HK-2 (cell line): ENCODE measurements around the gene CTNNA2.
"Not testable (repeated sequence)": the region's sequence is repeated elsewhere in the genome, so short reads cannot be mapped to it uniquely, and the experiment has no call there.

Source experiments
- DNase-seq: peaks from one replicate; pipeline ENCODE4 v3.0.0-alpha.2; 2018; ENCODE audit not compliant: unreplicated experiment

CTNNA2 gene

GRCh38 chr2:80146757-80147156, 633.9 kb downstream of the CTNNA2 start:
- DNase-seq, result not testable (repeated sequence)

GRCh38 chr2:80147690-80148089, 634.8 kb downstream of the CTNNA2 start:
- no peak for DNase-seq

GRCh38 chr2:80148906-80149305, 636.1 kb downstream of the CTNNA2 start:
- no peak for DNase-seq

DNA sequence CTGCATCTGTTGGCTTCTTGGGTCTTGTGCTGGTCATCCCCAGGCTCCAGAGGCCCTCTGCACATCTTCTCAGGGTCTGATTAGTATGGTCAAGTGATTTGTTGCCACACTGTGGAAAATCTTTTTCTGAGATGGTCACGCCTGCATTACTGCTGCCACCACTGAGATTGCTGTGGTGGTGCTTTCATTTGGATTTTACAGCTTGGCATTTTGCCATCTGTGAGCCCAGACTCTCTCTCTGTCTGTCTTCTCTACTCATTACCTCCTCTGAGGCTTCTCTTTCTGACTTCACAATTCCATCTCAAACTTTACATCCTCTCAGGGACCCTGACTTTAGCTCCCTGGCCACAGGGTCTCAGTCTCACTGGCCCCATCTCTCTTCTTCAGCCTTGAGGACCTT, 637.1 kb downstream of the CTNNA2 start:
- DNase-seq, result no peak

- no peak for DNase-seq
Observed at GRCh38 chr2:80151248-80151647, 638.4 kb downstream of the CTNNA2 start.

DNA sequence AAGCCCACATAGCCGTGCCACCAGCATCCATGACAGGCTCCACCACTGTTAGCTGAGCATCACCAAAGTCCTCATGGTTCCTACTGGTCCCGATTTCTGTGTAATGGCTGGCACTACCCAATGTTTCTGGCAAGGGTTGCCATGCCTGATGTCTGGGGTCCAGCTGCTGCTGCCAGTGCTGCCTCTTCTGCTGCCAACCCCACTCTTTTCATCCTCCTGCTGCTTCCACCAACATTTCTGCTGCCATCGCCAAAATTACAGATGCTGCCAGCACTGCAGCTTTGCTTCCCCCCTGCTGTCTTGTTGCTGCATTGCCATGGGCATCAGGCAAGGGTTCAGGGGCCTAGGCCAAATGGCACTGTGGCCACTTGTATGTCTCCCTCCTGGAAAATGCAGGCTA, 638.8 kb downstream of the CTNNA2 start:
- DNase-seq, result no peak

DNA sequence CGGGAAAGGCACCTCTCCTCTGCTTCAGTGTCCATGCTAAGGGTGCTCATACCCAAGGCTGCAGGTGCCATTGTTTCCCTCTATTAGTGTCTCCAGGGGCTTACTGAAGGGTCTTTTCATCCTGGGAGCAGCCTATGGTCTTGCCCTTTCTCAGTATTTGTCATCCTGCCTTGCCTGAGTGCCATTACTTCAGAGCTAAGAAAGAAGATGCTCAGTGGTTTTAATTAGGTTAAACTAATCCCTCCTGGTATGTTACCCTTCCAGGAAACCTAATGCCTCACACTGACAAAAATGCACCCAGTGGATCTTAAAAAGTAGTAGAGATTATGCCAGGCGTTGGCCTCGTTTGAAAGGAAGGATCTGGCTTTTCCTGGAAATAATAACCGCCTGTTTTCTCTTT, 640.3 kb downstream of the CTNNA2 start:
- no peak for DNase-seq

GRCh38 chr2:80153768-80154167, 640.9 kb downstream of the CTNNA2 start:
- no peak for DNase-seq

GRCh38 chr2:80154231-80154915, 641.5 kb downstream of the CTNNA2 start:
- no peak for DNase-seq

GRCh38 chr2:80164375-80164774, 651.5 kb downstream of the CTNNA2 start:
- no peak for DNase-seq

DNA sequence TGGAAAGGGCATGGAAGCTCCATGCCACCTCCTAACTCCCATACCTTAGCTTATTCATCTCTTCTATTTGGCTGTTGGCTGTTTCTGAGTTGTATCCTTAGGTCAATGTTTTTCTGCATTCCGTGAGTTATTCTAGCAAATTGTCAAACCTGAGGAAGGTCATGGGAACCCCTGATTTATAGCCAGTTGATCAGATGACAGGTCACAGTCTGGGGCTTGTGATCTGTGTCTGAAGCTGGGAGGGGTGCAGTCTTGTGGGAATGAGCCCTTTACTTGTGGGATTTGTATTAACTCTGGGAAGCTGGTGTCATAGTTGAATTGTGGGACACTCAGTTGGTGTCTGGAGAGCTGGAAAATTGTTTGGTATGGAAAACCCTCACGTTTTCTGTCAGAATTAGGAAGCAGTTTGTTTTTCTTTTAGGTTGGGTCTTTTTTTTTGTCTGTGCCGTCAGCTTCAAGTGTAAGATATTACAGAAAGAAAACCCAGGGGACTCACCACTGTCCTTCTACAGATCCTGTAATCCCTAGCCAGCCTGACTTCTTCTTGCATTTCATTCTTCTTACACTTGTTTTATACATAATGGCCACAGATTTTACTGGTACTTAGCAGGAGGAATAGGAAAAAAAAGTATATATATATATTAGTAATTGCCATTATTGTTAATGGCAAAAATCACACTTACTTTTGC, 653.8 kb downstream of the CTNNA2 start:
- no peak for DNase-seq

GRCh38 chr2:80167284-80167808, 654.5 kb downstream of the CTNNA2 start:
- DNase-seq, result no peak

DNA sequence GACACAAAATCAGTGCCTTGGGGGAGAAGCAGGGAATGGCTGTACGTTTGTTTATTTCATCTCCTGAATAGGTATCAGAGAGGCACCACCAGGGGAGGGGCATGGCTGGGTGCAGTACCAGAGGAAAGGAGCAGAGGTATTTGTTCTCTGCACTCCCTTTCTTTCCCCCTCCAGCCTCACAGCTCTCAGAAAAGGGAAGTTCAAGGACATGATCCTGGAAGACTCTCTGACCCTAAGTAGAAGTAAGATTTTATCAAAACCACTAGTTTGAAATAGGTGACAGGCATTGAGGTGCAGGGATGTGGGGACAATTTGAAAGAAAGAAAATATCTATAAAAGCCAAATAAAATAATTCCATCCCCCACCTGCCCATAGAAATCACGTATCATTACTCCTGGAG, 655.2 kb downstream of the CTNNA2 start:
- DNase-seq, result no peak

GRCh38 chr2:80168801-80169200, 656.0 kb downstream of the CTNNA2 start:
- no peak for DNase-seq

DNA sequence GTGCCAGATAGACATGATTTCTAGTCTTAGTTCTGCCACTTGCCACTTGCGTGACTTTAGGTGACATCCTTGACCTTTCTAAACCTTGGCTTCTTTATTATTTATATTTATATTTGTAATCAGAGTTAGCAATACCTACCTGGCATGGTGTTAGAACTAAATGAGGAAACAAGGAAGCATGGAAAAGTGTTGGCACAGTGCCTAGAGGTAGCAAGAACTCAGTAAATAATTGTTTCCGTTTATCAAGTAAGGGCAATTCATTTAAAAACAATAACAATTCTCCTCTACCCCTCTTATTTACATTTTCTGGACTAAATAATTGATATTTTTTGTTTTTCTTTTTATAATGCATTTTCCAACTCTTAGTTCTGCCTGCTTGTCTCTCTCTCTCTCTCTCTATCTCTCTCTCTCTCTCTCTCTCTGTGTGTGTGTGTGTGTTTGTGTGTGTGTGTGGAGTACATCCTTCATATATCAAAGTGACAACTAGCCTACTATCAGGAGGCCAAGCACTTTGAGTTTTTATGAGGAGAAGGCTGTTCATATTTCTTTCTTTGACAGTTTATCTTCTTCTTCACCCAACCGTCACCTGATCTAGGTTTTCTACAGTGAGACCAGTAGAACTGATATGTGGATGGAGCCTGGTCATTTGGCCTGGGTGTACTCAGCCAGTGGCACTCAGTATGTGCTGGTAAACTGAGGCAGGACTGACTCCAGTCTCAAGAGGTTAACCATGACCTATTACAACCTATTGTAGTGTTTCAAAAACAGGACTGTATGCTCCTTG, 657.2 kb downstream of the CTNNA2 start:
- DNase-seq, result no peak

- no peak for DNase-seq
Observed at GRCh38 chr2:80185091-80185490, 672.2 kb downstream of the CTNNA2 start.

GRCh38 chr2:80186262-80186661, 673.4 kb downstream of the CTNNA2 start:
- DNase-seq, result no peak

GRCh38 chr2:80187156-80187555, 674.3 kb downstream of the CTNNA2 start:
- no peak for DNase-seq

GRCh38 chr2:80190166-80190565, 677.3 kb downstream of the CTNNA2 start:
- DNase-seq, result no peak

DNA sequence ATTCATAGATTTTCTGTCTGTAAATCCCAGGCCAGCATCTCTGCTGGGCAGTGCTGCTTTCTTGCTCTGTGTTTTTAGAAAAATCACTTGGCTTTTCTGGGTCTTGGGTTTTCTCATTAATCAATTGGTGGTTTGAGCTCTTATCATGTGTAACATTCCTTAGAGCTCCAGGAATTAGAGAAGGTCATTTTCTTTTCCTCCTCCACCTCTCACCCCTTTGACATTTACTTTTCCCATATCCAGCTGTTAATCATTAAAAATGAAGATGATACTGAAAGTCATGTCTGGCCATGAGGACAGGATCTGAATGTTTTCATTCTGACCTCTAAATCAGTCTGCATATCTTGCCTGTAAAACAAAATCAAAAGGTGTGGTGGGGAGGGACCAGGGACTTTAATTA, 680.7 kb downstream of the CTNNA2 start:
- no peak for DNase-seq

- no peak for DNase-seq
Observed at GRCh38 chr2:80195034-80195433, 682.2 kb downstream of the CTNNA2 start.

DNA sequence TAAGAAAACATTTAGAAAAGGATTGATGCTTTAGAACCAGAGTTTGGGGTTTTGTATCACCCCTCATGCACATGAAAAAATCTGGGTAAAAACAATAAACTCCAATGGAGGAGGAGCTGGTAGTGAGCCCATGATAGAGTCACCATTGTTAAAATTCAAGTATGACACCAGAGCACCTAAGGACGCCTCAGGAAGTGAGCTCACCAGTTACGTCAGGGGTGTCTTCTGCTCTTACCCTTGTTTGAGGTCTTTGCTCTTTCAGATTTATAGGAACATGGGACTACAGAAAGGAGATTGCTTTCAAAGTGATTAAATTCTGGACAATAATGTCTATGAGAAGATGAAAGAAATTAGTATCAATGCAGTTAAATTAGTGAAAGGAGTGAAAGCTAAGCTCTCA, 685.2 kb downstream of the CTNNA2 start:
- DNase-seq, result no peak

- no peak for DNase-seq
Observed at GRCh38 chr2:80199504-80199903, 686.7 kb downstream of the CTNNA2 start.
